AG08396 (cell line): Measurements from ENCODE around the gene TOP2B.

Source experiments
- DNase-seq: peaks from one replicate; pipeline ENCODE4 v3.0.0; 2012; ENCODE audit warnings: low spot score, mixed read lengths

The TOP2B gene

GRCh38 chr3:25558121-25558520 lies 106.6 kb downstream of the TOP2B start:
- DNase-seq = no peak

GRCh38 chr3:25557694-25558093 lies 107.0 kb downstream of the TOP2B start:
- DNase-seq = no peak

GRCh38 chr3:25556447-25556846 lies 108.3 kb downstream of the TOP2B start:
- DNase-seq = no peak

- DNase-seq = no peak
These were observed 108.8 kb downstream of the TOP2B start for GRCh38 chr3:25555695-25556437.

- DNase-seq = no peak
These were observed 110.3 kb downstream of the TOP2B start for GRCh38 chr3:25554376-25554775.

GRCh38 chr3:25552251-25552650 lies 112.5 kb downstream of the TOP2B start:
- no peak for DNase-seq

- DNase-seq = no peak
These were observed 115.9 kb downstream of the TOP2B start for GRCh38 chr3:25548836-25549235.

GRCh38 chr3:25547943-25548674 lies 116.6 kb downstream of the TOP2B start:
- no peak for DNase-seq
